Ascending aorta (tissue), 2 donors: Measurements from ENCODE around the gene METTL24. TPM values are rescaled to one million over a fixed set of nuclear protein-coding genes. Genes with fewer than 3 reads are reported as not detected.
A peak's percentile ranks its signal among the peaks of the same experiment; 100 is the strongest.

ENCODE experiments used
- DNase-seq, 2 donors: peaks; one replicate each; pipeline ENCODE4 v3.0.0-alpha.2; 2019; ENCODE audit warnings: low spot score in 2 of 2
- H3K27ac ChIP-seq, 2 donors: fragments of 200-600 bp; sonication (generic); one replicate each; pipeline ENCODE4 v1.5.1; 2016 to 2017; ENCODE audit warnings: mild to moderate bottlenecking in 1 of 2
- H3K27me3 ChIP-seq: fragments of 200-600 bp; sonication (generic); one replicate; pipeline ENCODE4 v1.5.1; 2017
- H3K36me3 ChIP-seq, 2 donors: fragments of 200-600 bp; sonication (generic); one replicate each; pipeline ENCODE4 v1.5.1; 2016
- H3K4me1 ChIP-seq, 2 donors: fragments of 200-600 bp; sonication (generic); one replicate each; pipeline ENCODE4 v1.5.1; 2016 to 2017; ENCODE audit warnings: mild to moderate bottlenecking in 1 of 2
- H3K4me3 ChIP-seq, 2 donors: fragments of 200-600 bp; sonication (generic); one replicate each; pipeline ENCODE4 v1.5.1; 2016 to 2017; ENCODE audit warnings: mild to moderate bottlenecking in 1 of 2
- H3K9me3 ChIP-seq, 2 donors: fragments of 200-600 bp; sonication (generic); one replicate each; pipeline ENCODE4 v1.5.1; 2016
- intact Hi-C: fragments of 100-400 bp; cut with DNase I; formaldehyde crosslinking; loops from one replicate; pipeline ENCODE4 v1.15.1; 2023
- total RNA-seq: library from RNA; depleted of rRNA; stranded (reverse); fragments of >200 nt; gene quantifications from one replicate; pipeline ENCODE4 v1.1.0, GENCODE V29; 2016
- TF ChIP-seq, protein P1 (sequence below), 3 experiments: fragments of 200-600 bp in 2 of 3; fragments of 450-650 bp in 1 of 3; sonication (generic) in 2 of 3; IDR thresholded peaks; one replicate each; pipeline ENCODE4 v1.5.1; 2016 to 2019; ENCODE audit warnings: antibody characterized with exemption in 3 of 3, mild to moderate bottlenecking in 1 of 3, moderate library complexity in 1 of 3

Gene METTL24
- total RNA-seq, 1 donor from 2014 or later: 2.0 TPM

DNA sequence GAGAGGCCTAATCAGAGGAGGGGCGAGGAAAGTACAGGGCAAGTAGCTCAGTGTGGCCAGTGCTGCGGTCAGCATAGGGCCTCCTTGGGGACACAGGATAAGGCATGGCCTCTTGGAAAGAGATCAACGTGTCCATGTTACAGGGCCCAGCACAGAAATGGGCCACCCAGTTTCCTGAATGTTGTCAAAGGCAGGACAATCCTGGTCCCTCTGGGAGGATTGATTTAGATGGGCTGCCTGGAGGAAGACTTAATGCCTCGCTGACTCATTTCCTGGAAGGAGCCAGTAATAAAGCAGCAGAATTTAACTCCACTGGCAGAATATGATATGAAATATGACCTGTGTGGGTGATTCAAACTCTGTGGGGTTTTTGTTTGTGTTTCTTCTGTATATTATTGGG, 40.6 kb upstream of the METTL24 start:
- no peak for DNase-seq
- no peaks in the 10 kb centered on the region for H3K36me3 ChIP-seq
- H3K4me3 ChIP-seq: no peak overlapping the region
- no peaks in the 10 kb centered on the region for H3K27me3 ChIP-seq
- H3K4me1 ChIP-seq: no peaks in the 10 kb centered on the region
- intact Hi-C loops: loop anchor here (10.0 kb wide), 1 partner anchor 344 kb away; no protein-coding TSS in a partner anchor
- H3K27ac ChIP-seq: no peak overlapping the region
- TF ChIP-seq, protein P1, sequence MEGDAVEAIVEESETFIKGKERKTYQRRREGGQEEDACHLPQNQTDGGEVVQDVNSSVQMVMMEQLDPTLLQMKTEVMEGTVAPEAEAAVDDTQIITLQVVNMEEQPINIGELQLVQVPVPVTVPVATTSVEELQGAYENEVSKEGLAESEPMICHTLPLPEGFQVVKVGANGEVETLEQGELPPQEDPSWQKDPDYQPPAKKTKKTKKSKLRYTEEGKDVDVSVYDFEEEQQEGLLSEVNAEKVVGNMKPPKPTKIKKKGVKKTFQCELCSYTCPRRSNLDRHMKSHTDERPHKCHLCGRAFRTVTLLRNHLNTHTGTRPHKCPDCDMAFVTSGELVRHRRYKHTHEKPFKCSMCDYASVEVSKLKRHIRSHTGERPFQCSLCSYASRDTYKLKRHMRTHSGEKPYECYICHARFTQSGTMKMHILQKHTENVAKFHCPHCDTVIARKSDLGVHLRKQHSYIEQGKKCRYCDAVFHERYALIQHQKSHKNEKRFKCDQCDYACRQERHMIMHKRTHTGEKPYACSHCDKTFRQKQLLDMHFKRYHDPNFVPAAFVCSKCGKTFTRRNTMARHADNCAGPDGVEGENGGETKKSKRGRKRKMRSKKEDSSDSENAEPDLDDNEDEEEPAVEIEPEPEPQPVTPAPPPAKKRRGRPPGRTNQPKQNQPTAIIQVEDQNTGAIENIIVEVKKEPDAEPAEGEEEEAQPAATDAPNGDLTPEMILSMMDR (IDR thresholded peaks at IDR 0.05): no peak
- H3K9me3 ChIP-seq: no peaks in the 10 kb centered on the region

DNA sequence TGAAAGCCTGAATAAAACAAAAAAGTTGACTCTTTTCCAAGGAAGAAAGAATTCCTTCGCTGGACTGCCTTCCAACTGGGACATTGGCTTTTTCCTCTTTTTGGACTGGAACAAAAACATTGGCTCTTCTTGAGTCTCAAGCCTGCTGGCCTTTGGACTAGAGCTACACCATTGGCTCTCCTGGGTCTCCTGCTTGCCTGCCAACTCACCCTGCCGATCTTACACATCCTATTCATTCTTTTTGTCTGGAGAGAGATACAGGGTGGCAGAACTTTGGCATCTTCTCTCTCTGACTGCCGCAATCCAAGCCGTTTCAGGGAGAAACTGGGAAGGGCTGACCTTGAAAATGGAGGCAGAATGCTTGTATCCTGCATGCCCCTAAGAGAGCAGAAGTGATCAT, 37.1 kb upstream of the METTL24 start:
- no peak for DNase-seq
- no peak overlapping the region for H3K4me3 ChIP-seq
- H3K27ac ChIP-seq: peak overlapping the region in 1 of 2 donors; percentile 21
- no peaks in the 10 kb centered on the region for H3K36me3 ChIP-seq
- no peaks in the 10 kb centered on the region for H3K4me1 ChIP-seq
- no peaks in the 10 kb centered on the region for H3K27me3 ChIP-seq
- intact Hi-C loops: loop anchor here (10.0 kb wide), 1 partner anchor 340 kb away; no protein-coding TSS in a partner anchor
- H3K9me3 ChIP-seq: no peaks in the 10 kb centered on the region
- TF ChIP-seq, protein P1 (IDR thresholded peaks at IDR 0.05): no peak

DNA sequence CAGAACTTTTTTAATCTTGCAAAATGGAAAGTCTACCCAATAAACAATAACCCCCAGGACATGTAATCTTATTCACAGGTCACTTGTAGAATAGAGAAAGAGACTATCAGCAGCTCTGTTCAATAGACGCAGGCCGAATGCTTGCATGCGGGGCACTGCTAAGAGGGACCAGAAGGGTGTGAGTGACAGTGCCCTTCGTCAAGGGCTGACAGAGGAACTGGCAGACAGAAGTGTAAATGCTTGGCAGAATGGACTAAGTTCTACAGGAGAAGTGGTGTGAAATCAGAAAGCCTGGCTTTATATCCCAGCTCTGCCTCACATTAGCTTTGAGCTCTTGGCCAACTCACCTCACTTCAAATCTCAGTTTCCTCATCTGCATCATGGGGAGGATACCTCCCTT, 36.3 kb upstream of the METTL24 start:
- no peaks in the 10 kb centered on the region for H3K27me3 ChIP-seq
- TF ChIP-seq, protein P1 (IDR thresholded peaks at IDR 0.05): no peak
- intact Hi-C loops: loop anchor here (5.0 to 10.0 kb wide), 2 partner anchors 67 to 340 kb away; no protein-coding TSS in a partner anchor
- no peaks in the 10 kb centered on the region for H3K36me3 ChIP-seq
- H3K4me1 ChIP-seq: no peaks in the 10 kb centered on the region
- DNase-seq: no peak
- no peaks in the 10 kb centered on the region for H3K9me3 ChIP-seq
- H3K4me3 ChIP-seq: no peak overlapping the region
- H3K27ac ChIP-seq: no peak overlapping the region

DNA sequence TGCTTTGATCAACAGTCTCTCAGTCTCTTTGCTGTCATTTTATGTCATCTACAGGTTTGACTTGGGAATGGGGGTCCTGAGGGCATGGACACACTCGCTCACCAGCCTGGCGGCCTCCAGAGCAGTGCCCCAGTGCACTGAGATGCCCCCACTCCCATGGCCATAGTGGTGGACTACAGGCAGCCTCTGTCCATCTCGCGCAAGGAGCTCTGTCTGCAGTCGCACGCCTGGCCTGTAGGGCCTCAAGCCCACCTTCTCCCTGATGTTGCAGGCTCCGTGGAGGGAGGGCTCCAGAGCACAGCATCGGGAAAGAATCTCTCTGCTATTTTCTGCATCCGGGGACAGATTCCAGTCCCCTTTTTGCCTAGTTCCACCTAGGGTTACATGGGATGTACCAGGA, 34.6 kb upstream of the METTL24 start:
- H3K4me3 ChIP-seq: no peak overlapping the region
- TF ChIP-seq, protein P1 (IDR thresholded peaks at IDR 0.05): no peak
- H3K27ac ChIP-seq: no peak overlapping the region
- no peaks in the 10 kb centered on the region for H3K4me1 ChIP-seq
- H3K27me3 ChIP-seq: no peaks in the 10 kb centered on the region
- intact Hi-C loops: loop anchor here (5.0 to 10.0 kb wide), 2 partner anchors 65 to 338 kb away; no protein-coding TSS in a partner anchor
- DNase-seq: no peak
- no peaks in the 10 kb centered on the region for H3K36me3 ChIP-seq
- no peaks in the 10 kb centered on the region for H3K9me3 ChIP-seq

DNA sequence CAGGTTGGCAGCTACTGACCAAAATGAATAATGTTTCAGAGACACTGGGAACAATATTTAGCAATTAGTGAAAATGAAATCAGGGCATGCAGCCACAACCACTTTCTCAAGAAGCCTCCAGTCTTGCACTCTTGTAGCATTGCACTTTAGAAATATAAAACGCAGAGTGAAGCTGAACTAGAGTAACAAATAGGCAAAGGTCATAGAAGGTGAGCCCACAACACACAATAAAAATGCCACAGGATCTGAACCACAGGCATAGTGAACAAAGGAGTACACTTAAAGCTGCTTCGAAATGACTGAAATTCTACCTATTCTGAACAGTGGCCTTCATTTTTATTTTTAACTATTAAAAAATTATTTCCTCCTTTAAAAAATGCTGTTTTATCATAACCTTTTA, 32.3 kb upstream of the METTL24 start:
- H3K4me1 ChIP-seq: no peaks in the 10 kb centered on the region
- DNase-seq: no peak
- no peaks in the 10 kb centered on the region for H3K9me3 ChIP-seq
- H3K36me3 ChIP-seq: no peaks in the 10 kb centered on the region
- TF ChIP-seq, protein P1 (IDR thresholded peaks at IDR 0.05): no peak
- H3K4me3 ChIP-seq: no peak overlapping the region
- H3K27me3 ChIP-seq: no peaks in the 10 kb centered on the region
- intact Hi-C loops: loop anchor here (5.0 to 10.0 kb wide), 2 partner anchors 63 to 336 kb away; no protein-coding TSS in a partner anchor
- no peak overlapping the region for H3K27ac ChIP-seq
